CD4-positive, alpha-beta T cell treated with Interferon gamma for 1 hour (primary cell): ENCODE measurements around the gene SGCD.

Experiments
- DNase-seq: peaks from one replicate; pipeline ENCODE4 v3.0.0-alpha.2; 2020

SGCD gene

GRCh38 chr5:156405988-156406387, 79.0 kb downstream of the SGCD start:
- no peak for DNase-seq

GRCh38 chr5:156407251-156407650, 80.3 kb downstream of the SGCD start:
- no peak for DNase-seq

- DNase-seq, result no peak
Measured at GRCh38 chr5:156409834-156410233, 82.9 kb downstream of the SGCD start.

GRCh38 chr5:156411185-156411613, 84.2 kb downstream of the SGCD start:
- DNase-seq, result no peak

- no peak for DNase-seq
Measured at GRCh38 chr5:156411957-156412356, 85.0 kb downstream of the SGCD start.

- no peak for DNase-seq
Measured at GRCh38 chr5:156414391-156414790, 87.4 kb downstream of the SGCD start.

- DNase-seq, result no peak
Measured at GRCh38 chr5:156419661-156420060, 92.7 kb downstream of the SGCD start.

- DNase-seq, result no peak
Measured at GRCh38 chr5:156420665-156421064, 93.7 kb downstream of the SGCD start.

GRCh38 chr5:156421798-156422197, 94.8 kb downstream of the SGCD start:
- DNase-seq, result no peak

GRCh38 chr5:156423597-156423996, 96.6 kb downstream of the SGCD start:
- no peak for DNase-seq

- DNase-seq, result no peak
Measured at GRCh38 chr5:156427315-156427714, 100.4 kb downstream of the SGCD start.

- DNase-seq, result no peak
Measured at GRCh38 chr5:156431956-156432829, 105.2 kb downstream of the SGCD start.

GRCh38 chr5:156432830-156433105, 105.8 kb downstream of the SGCD start:
- DNase-seq, result no peak

GRCh38 chr5:156434471-156434870, 107.5 kb downstream of the SGCD start:
- no peak for DNase-seq

- DNase-seq, result no peak
Measured at GRCh38 chr5:156435101-156435500, 108.1 kb downstream of the SGCD start.

GRCh38 chr5:156438076-156438475, 111.1 kb downstream of the SGCD start:
- no peak for DNase-seq

- DNase-seq, result no peak
Measured at GRCh38 chr5:156444753-156445291, 117.9 kb downstream of the SGCD start.

GRCh38 chr5:156446526-156446925, 119.6 kb downstream of the SGCD start:
- no peak for DNase-seq

GRCh38 chr5:156450778-156451177, 123.8 kb downstream of the SGCD start:
- no peak for DNase-seq

GRCh38 chr5:156451505-156451904, 124.5 kb downstream of the SGCD start:
- no peak for DNase-seq

- DNase-seq, result no peak
Measured at GRCh38 chr5:156456857-156457256, 129.9 kb downstream of the SGCD start.

- no peak for DNase-seq
Measured at GRCh38 chr5:156459812-156460385, 132.9 kb downstream of the SGCD start.

- DNase-seq, result no peak
Measured at GRCh38 chr5:156460471-156460870, 133.5 kb downstream of the SGCD start.

GRCh38 chr5:156466871-156467270, 139.9 kb downstream of the SGCD start:
- no peak for DNase-seq

GRCh38 chr5:156469636-156470035, 142.7 kb downstream of the SGCD start:
- no peak for DNase-seq
